Ishikawa (cell line): ENCODE results near the gene IMMP2L.

Source experiments
- EP300 ChIP-seq: IDR thresholded peaks from 2 replicates; pipeline ENCODE4 v1.6.1; 2012; ENCODE audit warnings: borderline replicate concordance
- MAX ChIP-seq: IDR thresholded peaks from 2 replicates; pipeline ENCODE4 v1.6.1; 2012
- NFIC ChIP-seq: IDR thresholded peaks from 2 replicates; pipeline ENCODE4 v1.6.1; 2012
- REST ChIP-seq: IDR thresholded peaks from 2 replicates; pipeline ENCODE4 v1.6.1; 2012; ENCODE audit warnings: low read depth, mild to moderate bottlenecking
- TAF1 ChIP-seq: IDR thresholded peaks from 2 replicates; pipeline ENCODE4 v1.6.1; 2012; ENCODE audit warnings: low read depth, mild to moderate bottlenecking
- TCF12 ChIP-seq: IDR thresholded peaks from 2 replicates; pipeline ENCODE4 v1.6.1; 2012; ENCODE audit warnings: low read depth
- TEAD4 ChIP-seq: IDR thresholded peaks from 2 replicates; pipeline ENCODE4 v1.6.1; 2012
- ZBTB7A ChIP-seq: IDR thresholded peaks from 2 replicates; pipeline ENCODE4 v1.6.1; 2012; ENCODE audit warnings: low read depth

- TF ChIP-seq MAX: no peak
- TF ChIP-seq TAF1: no peak
- TF ChIP-seq EP300: no peak
- no peak for TF ChIP-seq REST
- TF ChIP-seq TCF12: no peak
- no peak for TF ChIP-seq NFIC
- TF ChIP-seq TEAD4: no peak
- TF ChIP-seq ZBTB7A: no peak
Observed at GRCh38 chr7:111381590-111381989, 180.7 kb downstream of the IMMP2L start.
